Endothelial cell (in vitro differentiated cells): ENCODE results near the gene NAALADL2. TPM values are rescaled to one million over a fixed set of nuclear protein-coding genes. Genes with fewer than 3 reads are reported as not detected.

Experiments
- DNase-seq: peaks from one replicate; pipeline ENCODE4 v3.0.0; 2021; ENCODE audit warnings: low spot score
- H3K27ac Mint-ChIP-seq: one replicate; pipeline ENCODE4 v1.8.0; 2021; ENCODE audit warnings: mixed read lengths, inconsistent platforms; ENCODE audit not compliant: unreplicated experiment
- H3K27me3 Mint-ChIP-seq: one replicate; pipeline ENCODE4 v1.8.0; 2021; ENCODE audit warnings: mild to moderate bottlenecking, moderate library complexity, mixed read lengths, inconsistent platforms; ENCODE audit not compliant: unreplicated experiment
- H3K36me3 Mint-ChIP-seq: one replicate; pipeline ENCODE4 v1.8.0; 2021; ENCODE audit warnings: mild to moderate bottlenecking, low read depth, mixed read lengths, inconsistent platforms; ENCODE audit not compliant: unreplicated experiment
- H3K4me1 Mint-ChIP-seq: one replicate; pipeline ENCODE4 v1.8.0; 2021; ENCODE audit warnings: mild to moderate bottlenecking, mixed read lengths, inconsistent platforms; ENCODE audit not compliant: unreplicated experiment
- H3K4me3 Mint-ChIP-seq: one replicate; pipeline ENCODE4 v1.8.0; 2021; ENCODE audit warnings: mild to moderate bottlenecking, mixed read lengths, inconsistent platforms; ENCODE audit not compliant: unreplicated experiment
- H3K9me3 Mint-ChIP-seq: one replicate; pipeline ENCODE4 v1.8.0; 2021; ENCODE audit warnings: mixed read lengths, inconsistent platforms; ENCODE audit not compliant: unreplicated experiment
- CTCF ChIP-seq: fragments of 200-600 bp; sonication (generic); IDR thresholded peaks from one replicate; pipeline ENCODE4 v1.5.0; 2021; ENCODE audit warnings: antibody characterized with exemption; ENCODE audit not compliant: unreplicated experiment
- total RNA-seq: library from RNA; stranded (reverse); fragmentation: NEBNext Ultra II Directional; extraction: Animal tissue kit (Norgen Biotek cat#: 25700); gene quantifications from one replicate; pipeline ENCODE4 v1.2.1, GENCODE V29; 2021; ENCODE audit not compliant: unreplicated experiment

Gene NAALADL2
- total RNA-seq, 1 donor from 2014 or later, result 3.5 TPM

GRCh38 chr3:175185903-175186302 lies 326.8 kb downstream of the NAALADL2 start:
- Mint-ChIP-seq H3K36me3 (no peaks in the 10 kb centered on the region), H3K27me3 (peaks cover 2% of the 10 kb centered on the region), H3K4me1 (no peaks in the 10 kb centered on the region), H3K9me3 (no peaks in the 10 kb centered on the region), H3K27ac (no peak overlapping the region), H3K4me3 (no peak overlapping the region)
- DNase-seq, result no peak
- TF ChIP-seq CTCF, result no peak

GRCh38 chr3:175186511-175186910 lies 327.4 kb downstream of the NAALADL2 start:
- H3K9me3 Mint-ChIP-seq, result no peaks in the 10 kb centered on the region
- no peak overlapping the region for H3K27ac Mint-ChIP-seq
- peaks cover 2% of the 10 kb centered on the region for H3K27me3 Mint-ChIP-seq
- DNase-seq, result no peak
- H3K36me3 Mint-ChIP-seq, result no peaks in the 10 kb centered on the region
- TF ChIP-seq CTCF, result no peak
- H3K4me1 Mint-ChIP-seq, result no peaks in the 10 kb centered on the region
- H3K4me3 Mint-ChIP-seq, result no peak overlapping the region

GRCh38 chr3:175187586-175187985 lies 328.5 kb downstream of the NAALADL2 start:
- H3K9me3 Mint-ChIP-seq, result no peaks in the 10 kb centered on the region
- H3K4me3 Mint-ChIP-seq, result no peak overlapping the region
- H3K27ac Mint-ChIP-seq, result no peak overlapping the region
- no peaks in the 10 kb centered on the region for H3K4me1 Mint-ChIP-seq
- peaks cover 2% of the 10 kb centered on the region for H3K27me3 Mint-ChIP-seq
- H3K36me3 Mint-ChIP-seq, result no peaks in the 10 kb centered on the region
- no peak for DNase-seq
- TF ChIP-seq CTCF, result no peak

GRCh38 chr3:175192536-175192935 lies 333.4 kb downstream of the NAALADL2 start:
- H3K4me1 Mint-ChIP-seq, result no peaks in the 10 kb centered on the region
- TF ChIP-seq CTCF, result no peak
- H3K4me3 Mint-ChIP-seq, result no peak overlapping the region
- H3K36me3 Mint-ChIP-seq, result no peaks in the 10 kb centered on the region
- H3K27me3 Mint-ChIP-seq, result peaks cover 2% of the 10 kb centered on the region
- H3K27ac Mint-ChIP-seq, result no peak overlapping the region
- H3K9me3 Mint-ChIP-seq, result no peaks in the 10 kb centered on the region
- DNase-seq, result no peak

- Mint-ChIP-seq H3K4me1 (no peaks in the 10 kb centered on the region), H3K36me3 (no peaks in the 10 kb centered on the region), H3K27ac (no peak overlapping the region), H3K27me3 (peaks cover 2% of the 10 kb centered on the region), H3K4me3 (no peak overlapping the region), H3K9me3 (no peaks in the 10 kb centered on the region)
- DNase-seq, result no peak
- no peak for TF ChIP-seq CTCF
These were observed 334.8 kb downstream of the NAALADL2 start for GRCh38 chr3:175193815-175194518.
